Testis (tissue), 2 donors: ENCODE data around the gene PLA2G15.

Source experiments
- CTCF ChIP-seq, 3 experiments: fragments of 450-650 bp in 2 of 3; fragments of 200-600 bp in 1 of 3; sonication (generic) in 1 of 3; IDR thresholded peaks; one replicate each; pipeline ENCODE4 v1.5.1; 2016 to 2019; ENCODE audit warnings: antibody characterized with exemption in 3 of 3, mild to moderate bottlenecking in 2 of 3, moderate library complexity in 1 of 3
- POLR2A ChIP-seq: fragments of 450-650 bp; IDR thresholded peaks from one replicate; pipeline ENCODE4 v1.6.1; 2017; ENCODE audit warnings: antibody characterized with exemption, mild to moderate bottlenecking, moderate library complexity

GRCh38 chr16:68265078-68265920, 20.1 kb downstream of the PLA2G15 start:
- TF ChIP-seq CTCF (IDR thresholded peaks at IDR 0.05) (no peak), POLR2A (no peak)
